ENCODE measurements around the gene MGAT5B. TPM values are rescaled to one million over a fixed set of nuclear protein-coding genes. Genes with fewer than 3 reads are reported as not detected.

MGAT5B gene
- total RNA-seq, 3 donors from 2014 or later, result 0.17 to 0.65 (median 0.44) TPM

- H3K4me1 ChIP-seq (ENCODE audit: low read depth), result peaks cover 9% of the 10 kb centered on the region
- no peak for DNase-seq
- H3K4me3 ChIP-seq, result no peak overlapping the region
- TF ChIP-seq, protein P1, sequence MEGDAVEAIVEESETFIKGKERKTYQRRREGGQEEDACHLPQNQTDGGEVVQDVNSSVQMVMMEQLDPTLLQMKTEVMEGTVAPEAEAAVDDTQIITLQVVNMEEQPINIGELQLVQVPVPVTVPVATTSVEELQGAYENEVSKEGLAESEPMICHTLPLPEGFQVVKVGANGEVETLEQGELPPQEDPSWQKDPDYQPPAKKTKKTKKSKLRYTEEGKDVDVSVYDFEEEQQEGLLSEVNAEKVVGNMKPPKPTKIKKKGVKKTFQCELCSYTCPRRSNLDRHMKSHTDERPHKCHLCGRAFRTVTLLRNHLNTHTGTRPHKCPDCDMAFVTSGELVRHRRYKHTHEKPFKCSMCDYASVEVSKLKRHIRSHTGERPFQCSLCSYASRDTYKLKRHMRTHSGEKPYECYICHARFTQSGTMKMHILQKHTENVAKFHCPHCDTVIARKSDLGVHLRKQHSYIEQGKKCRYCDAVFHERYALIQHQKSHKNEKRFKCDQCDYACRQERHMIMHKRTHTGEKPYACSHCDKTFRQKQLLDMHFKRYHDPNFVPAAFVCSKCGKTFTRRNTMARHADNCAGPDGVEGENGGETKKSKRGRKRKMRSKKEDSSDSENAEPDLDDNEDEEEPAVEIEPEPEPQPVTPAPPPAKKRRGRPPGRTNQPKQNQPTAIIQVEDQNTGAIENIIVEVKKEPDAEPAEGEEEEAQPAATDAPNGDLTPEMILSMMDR (IDR thresholded peaks at IDR 0.05), result no peak
- ATAC-seq, result peak; percentile 4
- H3K36me3 ChIP-seq (ENCODE audit: low read depth), result no peaks in the 10 kb centered on the region
- intact Hi-C loops (cut with DNase I, micrococcal nuclease), result loop anchor here in 1 of 2 donors (5.0 kb wide), 1 partner anchor 188 kb away; no protein-coding TSS in a partner anchor
- H3K9me3 ChIP-seq, result no peaks in the 10 kb centered on the region
These were observed 678 bp downstream of the MGAT5B start for GRCh38 chr17:76868669-76869495.

DNA sequence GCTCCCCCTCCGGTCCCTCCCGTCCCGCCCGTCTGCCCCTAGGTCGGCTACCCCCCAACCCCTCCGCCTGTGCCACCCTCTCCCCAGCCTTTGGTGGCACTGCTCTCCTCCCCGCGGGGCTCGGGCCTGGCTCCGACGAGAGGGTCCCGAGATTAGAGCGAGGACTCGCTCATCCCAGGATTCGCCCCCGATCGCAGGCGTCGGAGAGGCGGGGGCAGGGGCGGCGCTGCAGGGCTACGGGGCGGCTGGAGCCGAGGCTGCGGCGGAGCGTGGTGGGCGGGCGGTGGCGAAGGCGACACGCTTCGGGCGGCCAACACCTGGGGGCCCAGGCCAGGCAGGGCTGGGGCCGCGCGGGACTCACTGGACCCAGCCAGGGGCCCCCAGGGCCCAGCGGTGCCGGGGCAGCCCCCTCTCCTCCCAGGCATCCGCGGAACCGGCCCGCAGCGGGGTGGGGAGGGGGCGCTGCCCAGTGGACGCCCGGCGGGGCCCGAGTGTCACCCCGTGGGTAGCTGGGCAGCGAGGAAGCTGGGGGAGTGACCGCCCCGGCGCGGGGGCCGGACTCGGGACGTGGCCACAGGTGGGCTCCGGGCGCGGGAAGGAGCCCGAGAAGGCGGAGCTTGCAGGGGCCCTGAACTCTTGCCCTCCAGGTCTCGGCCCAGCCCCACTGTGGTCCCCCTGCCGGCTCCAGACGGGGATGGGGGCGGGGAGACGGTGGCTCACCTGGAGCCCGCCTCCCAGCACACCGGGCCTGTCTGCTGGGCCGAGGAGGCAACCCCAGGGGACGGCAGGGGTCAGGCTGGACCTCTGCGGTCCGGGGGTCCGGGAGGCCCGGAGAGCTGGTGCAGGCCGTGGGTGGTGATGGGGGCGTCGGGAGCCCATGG, 1.5 kb downstream of the MGAT5B start:
- Histone ChIP-seq H3K4me3 (no peak overlapping the region), H3K4me1 (ENCODE audit: low read depth) (peaks cover 9% of the 10 kb centered on the region), H3K9me3 (no peaks in the 10 kb centered on the region), H3K36me3 (ENCODE audit: low read depth) (no peaks in the 10 kb centered on the region)
- ATAC-seq (no peak), DNase-seq (no peak)
- TF ChIP-seq, protein P1 (IDR thresholded peaks at IDR 0.05), result no peak
- intact Hi-C loops (cut with DNase I, micrococcal nuclease), result loop anchor here in 1 of 2 donors (5.0 kb wide), 1 partner anchor 188 kb away; no protein-coding TSS in a partner anchor

- H3K4me3 ChIP-seq, result no peak overlapping the region
- intact Hi-C loops (cut with DNase I, micrococcal nuclease), result no loop called here
- ATAC-seq, result no peak
- DNase-seq, result no peak
- no peaks in the 10 kb centered on the region for H3K9me3 ChIP-seq
- no peaks in the 10 kb centered on the region for H3K36me3 ChIP-seq (ENCODE audit: low read depth)
- TF ChIP-seq, protein P1 (IDR thresholded peaks at IDR 0.05), result no peak
- H3K4me1 ChIP-seq (ENCODE audit: low read depth), result peaks cover 9% of the 10 kb centered on the region
These were observed 2.1 kb downstream of the MGAT5B start for GRCh38 chr17:76870377-76870714.

DNA sequence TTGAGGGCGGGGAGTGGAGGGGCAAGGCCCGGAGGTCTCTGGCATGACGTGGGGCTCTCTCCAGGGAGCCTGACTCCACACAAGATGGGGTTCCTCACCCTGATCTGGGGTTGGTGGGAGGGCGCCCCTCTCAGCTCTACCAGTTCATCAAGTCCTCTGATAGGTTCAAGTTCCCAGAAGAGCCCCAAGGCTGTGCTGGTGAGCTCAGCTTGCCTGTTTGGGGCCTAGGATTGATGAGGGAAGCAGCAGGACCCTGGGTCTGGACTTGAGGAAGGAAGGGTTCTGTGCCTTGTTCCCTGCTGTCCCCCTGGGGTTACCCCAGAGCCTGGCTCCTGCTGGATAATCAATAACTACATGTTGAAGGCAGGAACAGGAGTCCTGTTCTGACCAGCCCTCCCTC, 3.5 kb downstream of the MGAT5B start:
- Histone ChIP-seq H3K9me3 (no peaks in the 10 kb centered on the region), H3K4me3 (no peak overlapping the region), H3K4me1 (ENCODE audit: low read depth) (peaks cover 9% of the 10 kb centered on the region), H3K36me3 (ENCODE audit: low read depth) (no peaks in the 10 kb centered on the region)
- TF ChIP-seq, protein P1 (IDR thresholded peaks at IDR 0.05), result no peak
- DNase-seq, result no peak
- no peak for ATAC-seq
- intact Hi-C loops (cut with DNase I, micrococcal nuclease), result no loop called here

DNA sequence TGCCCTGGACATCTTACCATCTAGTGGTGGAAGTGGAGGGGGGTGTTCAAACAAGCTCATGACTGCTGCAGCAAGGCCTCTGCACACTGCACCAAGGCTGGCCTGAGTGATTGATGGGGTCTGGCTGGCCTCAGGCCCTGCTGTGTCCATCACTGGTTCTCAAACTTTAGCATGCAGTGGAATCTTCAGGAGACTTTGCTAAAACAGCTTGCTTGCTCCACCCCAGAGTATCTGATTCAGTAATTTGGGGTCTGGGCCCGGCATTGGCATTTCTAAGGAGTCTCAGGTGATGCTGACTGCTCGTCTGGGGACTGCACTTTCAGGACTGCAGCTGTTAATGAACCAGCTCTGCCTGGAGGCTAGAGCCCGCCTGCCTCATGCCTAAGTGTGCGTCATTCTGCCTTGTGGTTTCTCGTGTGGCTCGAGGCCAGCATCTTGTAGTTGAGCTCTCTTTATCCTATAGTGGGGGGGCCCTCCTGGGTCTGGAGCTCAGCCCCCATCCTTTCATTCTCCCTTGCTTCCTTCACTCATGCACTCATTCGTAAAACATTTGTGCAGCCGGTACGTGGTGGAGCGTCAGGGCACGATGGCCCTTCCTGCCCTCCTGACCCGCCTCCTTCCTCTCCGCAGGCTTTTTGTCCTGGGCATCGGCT, 4.1 kb downstream of the MGAT5B start:
- H3K4me1 ChIP-seq (ENCODE audit: low read depth), result peaks cover 9% of the 10 kb centered on the region
- no peaks in the 10 kb centered on the region for H3K9me3 ChIP-seq
- ATAC-seq (no peak), DNase-seq (peak in 1 of 3 donors; percentile 21)
- no peaks in the 10 kb centered on the region for H3K36me3 ChIP-seq (ENCODE audit: low read depth)
- TF ChIP-seq, protein P1 (IDR thresholded peaks at IDR 0.05), result no peak
- intact Hi-C loops (cut with DNase I, micrococcal nuclease), result no loop called here
- no peak overlapping the region for H3K4me3 ChIP-seq
